KMS-11 (cell line): ENCODE results near the gene SRGAP2C.
"Not testable (repeated sequence)": the region's sequence is repeated elsewhere in the genome, so short reads cannot be mapped to it uniquely, and the experiment has no call there.

Source experiments
- H2AFZ ChIP-seq: fragments of 200-600 bp; sonication (generic); 2 replicates; pipeline ENCODE4 v1.6.1; 2016; ENCODE audit warnings: antibody characterized with exemption, mixed run types, low read depth
- H3K27ac ChIP-seq: fragments of 200-600 bp; sonication (generic); 2 replicates; pipeline ENCODE4 v1.6.1; 2016; ENCODE audit warnings: mild to moderate bottlenecking, mixed run types
- H3K27me3 ChIP-seq: fragments of 200-600 bp; sonication (generic); 2 replicates; pipeline ENCODE4 v1.6.1; 2017; ENCODE audit warnings: mild to moderate bottlenecking, low read depth, mixed run types, moderate library complexity; ENCODE audit not compliant: insufficient read depth
- H3K36me3 ChIP-seq: fragments of 200-600 bp; sonication (generic); 2 replicates; pipeline ENCODE4 v1.6.1; 2017; ENCODE audit warnings: mild to moderate bottlenecking, mixed run types; ENCODE audit not compliant: insufficient read depth
- H3K4me1 ChIP-seq: fragments of 200-600 bp; sonication (generic); 2 replicates; pipeline ENCODE4 v1.6.1; 2016; ENCODE audit warnings: mild to moderate bottlenecking, low read depth, mixed run types; ENCODE audit not compliant: poor library complexity, severe bottlenecking
- H3K4me2 ChIP-seq: fragments of 200-600 bp; sonication (generic); 2 replicates; pipeline ENCODE4 v1.7.0; 2016; ENCODE audit warnings: mild to moderate bottlenecking, mixed run types
- H3K4me3 ChIP-seq: fragments of 200-600 bp; sonication (generic); IDR thresholded peaks from 2 replicates; pipeline ENCODE4 v1.6.1; 2017; ENCODE audit warnings: low read depth, low read length, mixed read lengths; ENCODE audit not compliant: insufficient read depth
- H3K79me2 ChIP-seq: fragments of 200-600 bp; sonication (generic); 2 replicates; pipeline ENCODE4 v1.6.1; 2016; ENCODE audit warnings: low read depth, mixed run types; ENCODE audit not compliant: insufficient read depth
- H3K9ac ChIP-seq: fragments of 200-600 bp; sonication (generic); 2 replicates; pipeline ENCODE4 v1.6.1; 2016; ENCODE audit warnings: mild to moderate bottlenecking, mixed run types
- H4K20me1 ChIP-seq: fragments of 200-600 bp; sonication (generic); 2 replicates; pipeline ENCODE4 v1.6.1; 2016; ENCODE audit warnings: mild to moderate bottlenecking, mixed run types; ENCODE audit not compliant: insufficient read depth

Gene SRGAP2C

DNA sequence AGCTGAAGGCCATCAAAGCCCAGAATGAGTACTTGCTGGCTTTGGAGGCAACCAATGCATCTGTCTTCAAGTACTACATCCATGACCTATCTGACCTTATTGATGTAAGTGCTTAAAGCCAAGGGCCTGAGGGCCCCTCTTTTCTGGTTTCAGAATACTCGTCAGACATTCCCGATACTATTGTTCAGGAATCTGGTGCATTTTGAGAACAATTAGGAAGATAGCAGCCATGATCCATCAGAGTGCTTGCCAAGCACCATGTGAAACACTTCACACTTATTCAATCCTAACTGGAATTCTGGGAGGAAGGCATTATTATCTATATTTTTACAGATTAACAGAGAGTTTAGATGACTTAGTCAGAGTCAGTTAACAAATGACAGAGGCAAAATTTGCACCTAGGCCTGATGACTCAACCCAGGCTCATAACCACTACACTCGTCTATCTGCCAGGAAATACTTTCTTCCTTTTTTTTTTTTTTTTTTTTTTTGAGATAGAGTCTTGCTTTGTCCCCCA is 190.1 kb downstream of the SRGAP2C start:
- H3K27ac ChIP-seq, H3K4me3 ChIP-seq, H3K36me3 ChIP-seq, H3K9ac ChIP-seq, H3K4me1 ChIP-seq, H4K20me1 ChIP-seq, H3K4me2 ChIP-seq, H3K79me2 ChIP-seq, H2AFZ ChIP-seq, H3K27me3 ChIP-seq: not testable (repeated sequence)

DNA sequence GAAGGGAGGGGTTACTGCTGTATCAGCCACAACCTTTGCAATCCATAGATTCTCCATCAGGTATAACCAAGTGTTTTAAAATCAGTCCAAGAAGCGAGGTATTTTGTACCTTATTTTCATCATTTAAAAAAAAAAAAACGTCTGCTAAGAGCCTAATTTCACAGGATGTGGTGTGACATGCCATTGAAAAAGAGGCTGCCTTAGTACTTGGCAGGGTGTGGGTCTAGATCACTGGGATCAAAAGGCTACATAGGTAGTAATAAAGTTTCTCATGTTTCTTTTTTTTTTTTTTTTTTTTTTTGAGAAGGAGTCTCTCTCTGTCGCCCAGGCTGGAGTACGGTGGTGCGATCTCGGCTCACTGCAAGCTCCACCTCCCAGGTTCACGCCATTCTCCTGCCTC is 192.2 kb downstream of the SRGAP2C start:
- not testable (repeated sequence) for H3K4me1 ChIP-seq, H4K20me1 ChIP-seq, H3K4me3 ChIP-seq, H3K27me3 ChIP-seq, H2AFZ ChIP-seq, H3K9ac ChIP-seq, H3K27ac ChIP-seq, H3K79me2 ChIP-seq, H3K36me3 ChIP-seq, H3K4me2 ChIP-seq

DNA sequence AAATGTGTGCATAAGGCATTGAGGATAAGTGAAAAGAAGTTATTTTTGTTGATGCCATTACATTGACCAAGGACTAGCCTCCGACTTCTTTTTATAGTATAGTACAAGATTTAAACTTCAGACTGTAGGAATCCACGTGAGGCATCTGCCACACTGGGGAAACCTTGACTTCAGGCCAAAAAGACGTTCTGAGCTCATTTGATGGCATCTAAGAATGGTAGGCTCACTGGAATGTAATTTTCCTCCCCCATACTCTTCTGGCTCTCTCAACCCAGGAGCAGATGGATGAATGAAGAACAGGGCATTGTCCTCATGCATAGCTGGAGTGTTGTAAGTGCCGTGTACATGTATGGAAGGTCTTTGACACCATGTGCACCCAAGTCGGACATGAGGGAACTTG is 194.0 kb downstream of the SRGAP2C start:
- H3K4me3 ChIP-seq, H3K4me1 ChIP-seq, H3K79me2 ChIP-seq, H3K36me3 ChIP-seq, H2AFZ ChIP-seq, H3K27ac ChIP-seq, H3K27me3 ChIP-seq, H3K9ac ChIP-seq, H4K20me1 ChIP-seq, H3K4me2 ChIP-seq: not testable (repeated sequence)

DNA sequence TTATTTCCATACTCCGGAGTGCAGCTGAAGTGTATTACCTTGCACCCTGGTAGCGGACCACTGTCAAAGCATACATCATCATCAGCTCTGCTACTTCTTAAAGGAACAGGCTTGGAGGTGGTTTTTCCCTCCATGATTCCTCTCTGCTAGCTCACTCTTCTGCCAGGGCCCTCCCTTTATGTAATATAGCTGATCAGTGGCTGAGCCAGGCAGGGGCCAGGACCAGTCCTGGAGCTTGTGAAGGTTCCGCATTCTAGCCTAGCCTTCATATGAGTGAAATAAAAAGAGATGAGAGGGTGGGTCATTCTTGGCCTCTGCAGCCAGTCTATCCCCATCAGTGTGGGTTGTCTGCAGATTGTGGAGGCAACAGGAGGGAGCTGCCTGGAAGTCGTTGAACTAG is 200.0 kb downstream of the SRGAP2C start:
- not testable (repeated sequence) for H3K4me2 ChIP-seq, H3K36me3 ChIP-seq, H3K4me1 ChIP-seq, H2AFZ ChIP-seq, H3K4me3 ChIP-seq, H3K9ac ChIP-seq, H3K27me3 ChIP-seq, H3K79me2 ChIP-seq, H3K27ac ChIP-seq, H4K20me1 ChIP-seq

DNA sequence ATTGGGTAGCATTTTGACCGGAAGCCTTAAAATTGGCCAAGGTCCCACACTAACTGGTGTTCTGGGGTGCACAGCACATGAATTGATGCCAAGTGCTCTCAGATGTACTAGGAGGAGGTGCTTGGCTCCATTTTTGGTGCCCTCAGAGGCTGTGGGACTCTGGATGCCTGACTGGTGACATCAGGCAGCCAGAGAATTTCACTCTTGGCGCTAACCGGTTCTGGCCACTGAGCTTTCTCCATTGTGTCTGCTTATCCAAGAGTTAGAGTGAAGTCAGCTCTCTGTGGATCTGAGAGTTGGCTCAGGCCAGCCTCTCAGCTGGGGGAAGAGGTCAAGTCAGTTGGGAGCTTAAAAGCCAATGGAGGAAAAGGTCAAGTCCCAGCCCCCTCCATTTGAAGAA is 200.4 kb downstream of the SRGAP2C start:
- not testable (repeated sequence) for H3K4me2 ChIP-seq, H3K27ac ChIP-seq, H4K20me1 ChIP-seq, H3K4me3 ChIP-seq, H2AFZ ChIP-seq, H3K79me2 ChIP-seq, H3K4me1 ChIP-seq, H3K27me3 ChIP-seq, H3K9ac ChIP-seq, H3K36me3 ChIP-seq

DNA sequence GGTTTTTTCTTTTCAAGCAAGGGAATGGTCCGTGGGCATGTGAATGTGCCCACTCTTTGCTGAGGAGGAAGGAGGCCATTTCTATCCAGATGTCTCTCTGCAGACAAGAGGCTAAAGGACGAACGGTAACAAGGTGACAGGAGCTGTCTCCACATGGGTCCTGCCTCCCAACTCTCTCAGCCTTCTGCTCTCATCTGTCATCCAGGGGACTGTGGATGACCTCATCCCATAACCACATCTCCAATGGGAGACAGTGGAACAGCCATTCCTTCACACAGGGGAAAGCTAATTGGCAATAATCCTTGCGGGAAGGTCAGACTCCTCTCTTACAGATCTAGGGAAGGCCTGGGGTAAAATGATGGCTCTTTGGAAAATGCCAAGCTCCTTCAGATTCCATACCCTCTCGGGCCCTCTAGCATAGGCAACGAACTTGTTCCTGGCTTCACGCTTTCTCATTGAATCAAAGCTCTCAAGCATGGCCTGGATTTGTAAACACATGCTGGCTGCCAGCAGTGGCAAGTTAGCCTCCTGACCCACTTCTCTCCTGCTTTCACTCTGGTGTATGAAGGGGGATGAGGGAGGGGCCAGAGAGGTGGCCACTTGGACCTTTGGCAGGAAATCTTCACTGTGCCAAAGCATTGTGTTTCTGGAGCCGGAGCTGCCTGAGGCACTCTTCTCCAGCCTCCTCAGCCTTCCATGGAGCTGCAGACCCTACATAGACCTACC is 201.0 kb downstream of the SRGAP2C start:
- H2AFZ ChIP-seq, H3K9ac ChIP-seq, H3K79me2 ChIP-seq, H4K20me1 ChIP-seq, H3K4me2 ChIP-seq, H3K27me3 ChIP-seq, H3K36me3 ChIP-seq, H3K4me3 ChIP-seq, H3K27ac ChIP-seq, H3K4me1 ChIP-seq: not testable (repeated sequence)

DNA sequence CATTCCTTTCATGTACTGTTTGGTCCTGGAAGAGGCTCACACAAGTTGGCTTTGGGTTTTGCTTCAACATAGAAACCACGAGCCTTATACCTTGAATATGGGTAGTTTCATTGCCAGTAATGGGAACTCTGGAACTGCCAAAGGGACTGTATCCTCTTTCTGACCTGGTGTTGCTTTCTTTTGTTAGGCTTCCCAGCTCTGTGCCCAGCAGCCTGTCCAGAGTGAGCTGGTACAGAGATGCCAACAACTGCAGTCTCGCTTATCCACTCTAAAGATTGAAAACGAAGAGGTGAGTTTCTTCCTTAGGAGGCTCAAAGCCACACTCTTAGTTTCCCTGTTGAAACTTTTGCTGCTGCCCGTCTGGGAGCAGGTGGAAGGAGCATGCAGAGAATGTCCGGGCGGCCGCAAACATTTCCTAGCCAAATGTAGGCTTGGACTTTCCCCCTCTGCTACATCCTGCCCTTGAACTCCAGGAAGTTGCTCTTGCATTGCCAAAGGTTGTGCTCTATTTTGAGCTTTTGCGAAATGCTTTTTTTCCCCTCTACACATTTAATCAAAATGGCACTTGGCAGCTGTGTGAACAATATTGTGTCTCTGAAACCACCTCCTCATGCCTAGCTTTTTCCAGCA is 201.7 kb downstream of the SRGAP2C start:
- H2AFZ ChIP-seq, H3K4me1 ChIP-seq, H3K4me3 ChIP-seq, H3K79me2 ChIP-seq, H3K9ac ChIP-seq, H3K36me3 ChIP-seq, H3K4me2 ChIP-seq, H3K27me3 ChIP-seq, H4K20me1 ChIP-seq, H3K27ac ChIP-seq: not testable (repeated sequence)

DNA sequence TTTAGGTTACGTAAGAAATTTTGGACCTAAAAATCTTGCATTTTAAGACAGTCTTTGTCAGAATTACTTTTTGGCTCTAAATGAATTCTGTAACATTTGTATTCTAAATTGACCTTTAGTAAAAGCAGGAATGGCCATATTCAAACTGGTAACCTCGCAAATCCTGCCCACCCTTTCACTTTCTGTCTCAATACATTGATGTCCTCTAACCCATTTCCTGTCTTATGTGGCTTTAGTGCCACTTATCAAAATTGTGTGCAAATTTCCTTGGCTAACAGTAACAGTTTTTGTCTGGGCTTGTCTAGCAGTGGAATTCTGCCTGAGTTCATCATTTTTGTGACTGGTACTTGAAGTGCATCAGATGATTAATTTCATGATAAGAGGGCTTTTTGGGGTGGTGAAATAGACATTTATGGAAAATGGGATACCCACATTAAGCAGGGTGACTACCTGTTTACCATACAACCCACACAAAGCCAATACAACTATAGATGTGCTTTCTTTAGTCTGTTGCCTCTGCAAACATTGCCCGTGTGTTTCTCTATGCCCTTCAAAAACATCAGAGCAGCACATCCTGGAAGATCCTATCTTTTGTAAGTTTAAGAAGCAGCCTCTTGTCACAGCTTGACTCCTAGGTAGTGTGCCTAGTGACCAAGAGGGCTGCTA is 205.3 kb downstream of the SRGAP2C start:
- H3K4me1 ChIP-seq, H2AFZ ChIP-seq, H3K4me2 ChIP-seq, H4K20me1 ChIP-seq, H3K79me2 ChIP-seq, H3K9ac ChIP-seq, H3K4me3 ChIP-seq, H3K36me3 ChIP-seq, H3K27me3 ChIP-seq, H3K27ac ChIP-seq: not testable (repeated sequence)

DNA sequence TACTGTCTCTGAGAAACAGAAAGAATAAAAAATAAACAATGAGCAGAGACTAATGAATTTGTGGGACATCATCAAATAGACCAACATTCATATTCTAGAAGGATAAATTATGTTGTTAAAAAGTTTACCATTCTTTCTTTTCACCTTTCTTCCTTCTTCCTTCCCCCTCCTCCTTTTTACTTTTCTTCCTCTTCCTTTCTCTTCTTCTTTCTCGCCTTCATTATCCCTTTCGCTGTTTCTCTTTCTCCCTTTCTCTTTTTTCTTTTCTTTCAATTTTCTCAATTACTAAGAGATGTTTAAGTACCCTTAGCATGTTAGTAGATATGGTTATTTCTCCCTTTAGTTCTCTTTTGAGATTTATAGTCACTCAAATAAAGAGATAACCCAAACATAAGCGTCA is 207.4 kb downstream of the SRGAP2C start:
- not testable (repeated sequence) for H2AFZ ChIP-seq, H3K36me3 ChIP-seq, H3K4me3 ChIP-seq, H3K79me2 ChIP-seq, H3K9ac ChIP-seq, H3K4me1 ChIP-seq, H3K4me2 ChIP-seq, H3K27ac ChIP-seq, H4K20me1 ChIP-seq
- H3K27me3 ChIP-seq = peaks cover 12% of the 10 kb centered on the region

DNA sequence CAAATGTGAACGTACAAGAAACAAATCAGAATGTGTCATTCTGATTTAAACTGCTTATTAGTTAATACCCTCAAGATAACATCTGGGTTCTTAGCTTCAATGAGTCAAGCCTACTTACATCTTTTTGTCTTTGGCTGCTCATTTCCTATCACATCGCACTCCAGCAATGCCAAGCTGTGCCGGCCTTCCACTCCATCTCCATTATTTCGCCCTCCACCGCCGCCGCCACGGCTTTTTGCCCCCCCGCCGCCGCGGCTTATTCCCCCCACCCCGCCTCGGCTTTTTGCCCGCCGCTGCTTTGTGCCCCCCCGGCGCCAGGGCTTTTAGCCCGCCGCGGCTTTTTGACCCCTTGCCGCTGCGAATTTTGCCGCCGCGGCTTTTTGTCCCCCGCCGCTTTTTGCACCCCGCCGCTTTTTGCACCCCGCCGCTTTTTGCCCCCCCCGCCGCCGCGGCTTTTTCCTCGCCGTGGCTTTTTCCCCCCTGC is 211.0 kb downstream of the SRGAP2C start:
- H3K4me2 ChIP-seq = peak overlapping the region; percentile 21; the same call in 1 of the 2 replicates
- H3K36me3 ChIP-seq, H3K79me2 ChIP-seq, H4K20me1 ChIP-seq, H3K4me3 ChIP-seq, H2AFZ ChIP-seq, H3K4me1 ChIP-seq, H3K27ac ChIP-seq, H3K9ac ChIP-seq: not testable (repeated sequence)
- peaks cover 13% of the 10 kb centered on the region for H3K27me3 ChIP-seq
